ENCODE data around the gene UBE2Q2.
A peak's percentile ranks its signal among the peaks of the same experiment; 100 is the strongest.
"Not testable (repeated sequence)": the region's sequence is repeated elsewhere in the genome, so short reads cannot be mapped to it uniquely, and the experiment has no call there.

Gene UBE2Q2

DNA sequence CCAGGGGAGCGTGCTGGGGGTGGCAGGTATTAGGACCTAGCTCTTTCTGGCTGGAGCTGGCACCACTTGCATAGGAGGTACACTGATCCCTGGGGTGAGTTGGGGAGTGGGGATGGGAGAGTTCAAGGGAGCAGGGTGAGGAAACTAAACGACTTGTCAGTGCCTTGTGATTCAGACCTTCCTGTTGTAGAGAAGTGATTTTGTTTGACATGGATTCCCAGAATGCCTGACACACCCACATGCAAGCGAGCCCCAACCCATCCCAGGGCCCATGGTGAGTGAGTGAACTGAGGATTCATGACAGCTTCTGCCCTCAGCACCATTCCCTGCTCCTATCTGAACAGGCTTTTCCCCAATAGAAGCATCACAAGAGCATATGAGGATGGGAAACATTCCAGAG is 15.6 kb upstream of the UBE2Q2 start:
- DNase-seq: no peak

- DNase-seq: no peak
Measured at GRCh38 chr15:75828429-75828828, 14.8 kb upstream of the UBE2Q2 start.

DNA sequence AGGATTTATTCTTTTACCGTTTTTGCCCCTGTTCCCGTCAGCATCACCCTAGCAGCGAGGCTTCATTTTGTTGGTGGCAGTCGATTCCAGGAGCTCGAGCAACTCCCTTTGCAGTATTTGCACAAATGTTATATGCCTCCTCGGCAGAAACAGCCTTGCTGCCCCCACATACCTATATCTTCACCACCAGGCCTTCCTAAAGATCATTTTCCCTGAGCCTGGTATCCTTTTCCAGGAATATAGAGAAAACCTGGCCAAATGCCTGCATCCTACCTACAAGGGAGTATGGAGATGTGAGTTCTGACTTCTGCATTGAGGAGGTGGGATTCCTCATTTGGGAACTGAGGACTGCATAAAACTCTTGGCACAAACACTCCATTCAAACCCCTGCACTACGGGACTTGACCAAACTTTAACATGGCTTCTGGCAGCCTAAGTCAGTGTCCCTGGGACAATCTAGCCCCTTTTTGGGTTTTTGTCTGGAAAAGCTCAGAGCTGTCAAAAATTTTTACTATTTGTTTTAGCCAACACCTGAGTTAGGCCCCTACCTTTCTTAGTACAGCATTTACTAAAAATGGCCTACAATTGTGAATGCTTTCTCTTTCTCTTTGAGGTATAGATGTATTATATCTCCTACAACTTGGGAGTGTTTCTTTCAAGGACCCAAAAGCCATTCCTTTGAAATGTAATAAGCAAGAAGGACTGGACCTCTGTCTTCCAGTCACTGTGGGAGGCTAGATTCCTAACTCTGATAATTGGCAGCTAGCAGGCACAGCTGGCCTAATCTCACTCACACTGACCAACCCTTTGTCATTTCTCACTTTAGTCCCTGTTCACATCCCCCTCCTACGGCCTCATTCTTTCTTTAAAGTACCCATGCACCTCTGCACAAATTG is 12.1 kb upstream of the UBE2Q2 start:
- no peak for DNase-seq

- DNase-seq: no peak
Measured at GRCh38 chr15:75831806-75832102, 11.5 kb upstream of the UBE2Q2 start.

GRCh38 chr15:75832114-75832513 is 11.1 kb upstream of the UBE2Q2 start:
- DNase-seq: no peak

DNA sequence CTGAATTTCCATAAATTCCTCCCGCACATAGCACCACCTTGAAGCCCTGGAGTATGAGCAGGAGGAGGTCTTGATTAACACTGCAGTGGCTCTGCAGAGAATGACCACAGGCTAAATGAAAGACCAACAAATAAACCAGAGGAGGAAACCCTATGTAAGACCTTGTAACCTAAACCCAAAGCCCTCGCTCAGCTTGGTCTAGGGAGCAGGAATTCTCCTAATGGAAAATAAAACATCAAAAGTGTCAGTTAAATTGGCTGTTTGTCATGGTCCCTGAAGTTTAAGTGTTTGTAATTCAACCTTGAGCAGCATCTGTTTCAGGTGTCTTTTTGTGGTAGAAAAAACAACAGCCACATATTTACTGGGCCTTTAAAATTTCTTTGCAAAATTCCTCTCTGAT is 9.2 kb upstream of the UBE2Q2 start:
- DNase-seq: no peak

- no peak for DNase-seq
Measured at GRCh38 chr15:75835990-75836958, 7.0 kb upstream of the UBE2Q2 start.

GRCh38 chr15:75836959-75837334 is 6.3 kb upstream of the UBE2Q2 start:
- DNase-seq: peak; percentile 67 to 69

DNA sequence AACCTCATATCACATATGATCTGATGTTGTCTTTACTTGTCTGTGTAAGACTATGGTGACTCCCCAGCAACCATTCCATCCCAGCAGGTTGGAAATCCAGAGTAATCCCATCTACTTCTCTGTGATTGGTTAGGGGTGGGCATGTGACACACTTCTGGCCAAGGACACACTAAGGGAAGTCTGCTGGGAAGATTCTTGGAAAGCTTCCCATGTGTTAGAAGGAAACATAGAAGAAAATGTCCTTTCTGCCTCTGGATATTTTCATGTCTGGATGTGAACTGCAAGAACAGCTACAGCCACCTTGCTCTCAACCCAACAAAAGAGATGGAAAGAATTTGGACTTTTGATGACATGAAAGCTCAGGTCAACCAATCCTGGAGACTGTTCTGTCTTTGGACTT is 2.6 kb upstream of the UBE2Q2 start:
- no peak for DNase-seq

DNA sequence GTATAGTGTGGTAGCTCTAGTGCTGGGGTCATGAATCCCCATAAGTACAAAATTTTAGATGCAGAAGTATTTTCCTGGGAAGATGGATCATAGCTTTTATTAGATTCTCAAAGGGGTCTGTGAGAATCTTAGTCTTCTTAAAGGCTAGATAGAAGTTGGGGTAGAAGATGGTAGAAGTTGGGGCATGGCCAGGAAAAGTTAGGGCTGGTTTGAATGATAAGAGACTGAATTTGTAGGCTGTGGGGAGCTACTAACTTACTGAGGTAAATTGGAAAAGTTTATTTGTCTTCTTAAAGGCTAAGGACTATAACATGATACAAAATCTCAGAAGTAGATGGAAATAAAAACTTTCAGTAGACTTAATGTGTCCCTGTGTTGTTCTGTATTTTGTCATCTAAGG is 1.6 kb upstream of the UBE2Q2 start:
- DNase-seq: no peak

GRCh38 chr15:75843678-75844581 is 683 bp downstream of the UBE2Q2 start:
- DNase-seq: peak; percentile 49 to 55

- no peak for DNase-seq
Measured at GRCh38 chr15:75844629-75845335, 1.5 kb downstream of the UBE2Q2 start.

GRCh38 chr15:75849167-75849566 is 5.9 kb downstream of the UBE2Q2 start:
- no peak for DNase-seq

GRCh38 chr15:75850708-75851107 is 7.5 kb downstream of the UBE2Q2 start:
- no peak for DNase-seq

- not testable (repeated sequence) for DNase-seq
Measured at GRCh38 chr15:75851566-75851965, 8.3 kb downstream of the UBE2Q2 start.

GRCh38 chr15:75857886-75858285 is 14.6 kb downstream of the UBE2Q2 start:
- no peak for DNase-seq

- DNase-seq: no peak
Measured at GRCh38 chr15:75861750-75862402, 18.6 kb downstream of the UBE2Q2 start.

DNA sequence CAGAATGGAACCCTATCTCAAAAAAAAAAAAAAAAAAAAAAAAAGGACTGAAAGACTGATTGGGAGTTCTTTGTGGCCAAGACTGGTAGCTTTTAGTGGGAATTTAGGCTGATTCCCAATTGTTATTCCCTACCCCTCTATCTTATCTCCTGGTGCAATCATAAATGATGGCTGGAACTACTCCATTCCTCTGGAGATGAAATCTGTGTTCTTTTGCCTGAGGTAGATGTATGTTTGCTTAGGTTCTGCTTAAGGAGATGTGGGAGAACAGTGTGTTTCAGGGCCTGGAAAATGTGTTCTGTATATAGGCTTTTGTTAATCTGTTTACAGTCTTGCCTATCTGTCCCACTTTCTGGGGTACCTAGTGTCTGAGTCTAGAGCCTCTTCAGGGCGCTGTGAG is 19.5 kb downstream of the UBE2Q2 start:
- no peak for DNase-seq

- DNase-seq: no peak
Measured at GRCh38 chr15:75864213-75865059, 21.2 kb downstream of the UBE2Q2 start.

DNA sequence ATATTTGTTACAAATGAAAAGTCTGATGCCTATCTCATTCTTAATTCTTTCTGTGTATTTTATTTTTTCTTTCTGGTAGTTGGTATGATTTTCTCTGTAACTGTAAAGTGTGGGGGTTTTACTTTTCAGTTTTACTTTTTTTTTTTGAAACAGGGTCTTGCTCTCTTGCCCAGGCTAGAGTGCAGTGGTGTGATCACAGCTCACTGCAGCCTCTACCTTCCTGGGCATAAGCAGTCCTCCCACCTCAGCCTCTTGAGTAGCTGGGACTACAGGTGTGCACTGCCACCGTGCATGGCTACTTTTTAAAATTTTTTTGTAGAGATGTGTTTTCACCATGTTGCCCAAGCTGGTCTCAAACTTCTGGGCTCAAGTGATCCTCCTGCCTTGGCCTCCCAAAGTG is 22.8 kb downstream of the UBE2Q2 start:
- DNase-seq: not testable (repeated sequence)

DNA sequence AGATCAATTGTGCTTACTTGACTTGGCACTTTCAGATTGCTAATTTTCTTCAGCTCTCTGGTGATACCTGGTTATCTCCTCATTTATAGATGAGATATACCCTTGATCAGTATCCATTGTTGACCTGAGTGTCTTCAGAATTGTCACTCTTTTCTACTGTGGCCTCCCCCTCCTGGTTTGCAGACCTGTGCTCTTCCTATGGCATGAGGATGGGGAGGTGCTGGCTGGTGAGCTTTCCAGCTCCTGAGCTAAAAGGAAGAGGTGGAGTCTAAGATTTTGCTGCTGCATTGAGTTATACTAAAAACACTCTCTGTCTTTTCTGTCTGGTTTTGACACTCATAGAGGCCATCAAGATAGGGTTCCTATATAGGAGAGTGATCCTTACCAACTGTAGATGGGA is 23.7 kb downstream of the UBE2Q2 start:
- no peak for DNase-seq

Measured in inflammatory macrophage treated with lipopolysaccharide for 1 hour (primary cell).